Ovary (tissue), 3 donors: Measurements from ENCODE around the gene GBE1.

ENCODE experiments used
- EP300 ChIP-seq: sonication (generic); formaldehyde crosslinking; IDR thresholded peaks from one replicate; pipeline ENCODE4 v1.6.1; 2017; ENCODE audit warnings: antibody characterized with exemption
- POLR2A ChIP-seq: fragments of 450-650 bp; IDR thresholded peaks from one replicate; pipeline ENCODE4 v1.6.1; 2017; ENCODE audit warnings: antibody characterized with exemption, mild to moderate bottlenecking, moderate library complexity
- TF ChIP-seq, protein P1 (sequence below), 3 donors: fragments of 450-650 bp in 2 of 3; fragments of 200-600 bp in 1 of 3; IDR thresholded peaks; one replicate each; pipeline versions ENCODE4 v1.5.1 to v1.8.0; 2016 to 2022; ENCODE audit warnings: antibody characterized with exemption in 3 of 3, mild to moderate bottlenecking in 1 of 3
- donor health status: DM: no; HTN: no; CAD: no.

DNA sequence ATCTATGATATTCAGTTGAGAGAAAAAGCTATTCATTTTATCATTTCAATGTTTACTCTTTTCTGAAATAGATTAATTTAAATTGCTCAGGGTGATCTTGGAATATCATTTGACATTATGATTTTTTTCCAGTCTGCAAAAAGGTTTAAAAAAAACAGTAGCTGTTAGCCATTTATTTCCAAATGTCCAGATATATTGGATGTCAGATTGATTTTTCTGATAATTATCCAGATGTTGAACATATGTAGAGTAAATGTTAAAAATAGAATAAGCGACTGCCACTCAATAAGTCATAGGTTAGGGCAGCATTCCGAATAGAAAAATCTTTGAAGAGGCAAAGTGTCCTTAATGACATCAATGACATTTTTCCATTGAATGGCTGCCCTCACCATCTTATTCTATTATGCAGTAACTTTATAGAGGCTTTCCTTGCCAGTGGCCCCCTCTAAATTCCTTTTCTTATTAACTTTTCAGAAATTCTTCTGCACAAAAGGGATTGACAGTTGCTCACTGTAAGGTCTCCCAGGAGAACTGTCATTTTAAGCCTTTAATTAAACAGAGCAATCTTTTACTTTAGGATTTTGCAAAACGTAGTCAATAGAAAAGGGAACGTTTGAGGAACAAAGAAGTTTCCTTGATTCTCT lies 316.5 kb downstream of the GBE1 start:
- TF ChIP-seq POLR2A (no peak), EP300 (no peak)
- TF ChIP-seq, protein P1, sequence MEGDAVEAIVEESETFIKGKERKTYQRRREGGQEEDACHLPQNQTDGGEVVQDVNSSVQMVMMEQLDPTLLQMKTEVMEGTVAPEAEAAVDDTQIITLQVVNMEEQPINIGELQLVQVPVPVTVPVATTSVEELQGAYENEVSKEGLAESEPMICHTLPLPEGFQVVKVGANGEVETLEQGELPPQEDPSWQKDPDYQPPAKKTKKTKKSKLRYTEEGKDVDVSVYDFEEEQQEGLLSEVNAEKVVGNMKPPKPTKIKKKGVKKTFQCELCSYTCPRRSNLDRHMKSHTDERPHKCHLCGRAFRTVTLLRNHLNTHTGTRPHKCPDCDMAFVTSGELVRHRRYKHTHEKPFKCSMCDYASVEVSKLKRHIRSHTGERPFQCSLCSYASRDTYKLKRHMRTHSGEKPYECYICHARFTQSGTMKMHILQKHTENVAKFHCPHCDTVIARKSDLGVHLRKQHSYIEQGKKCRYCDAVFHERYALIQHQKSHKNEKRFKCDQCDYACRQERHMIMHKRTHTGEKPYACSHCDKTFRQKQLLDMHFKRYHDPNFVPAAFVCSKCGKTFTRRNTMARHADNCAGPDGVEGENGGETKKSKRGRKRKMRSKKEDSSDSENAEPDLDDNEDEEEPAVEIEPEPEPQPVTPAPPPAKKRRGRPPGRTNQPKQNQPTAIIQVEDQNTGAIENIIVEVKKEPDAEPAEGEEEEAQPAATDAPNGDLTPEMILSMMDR (IDR thresholded peaks at IDR 0.05): no peak
